Measurements from ENCODE around the gene PCSK5.

Gene PCSK5

DNA sequence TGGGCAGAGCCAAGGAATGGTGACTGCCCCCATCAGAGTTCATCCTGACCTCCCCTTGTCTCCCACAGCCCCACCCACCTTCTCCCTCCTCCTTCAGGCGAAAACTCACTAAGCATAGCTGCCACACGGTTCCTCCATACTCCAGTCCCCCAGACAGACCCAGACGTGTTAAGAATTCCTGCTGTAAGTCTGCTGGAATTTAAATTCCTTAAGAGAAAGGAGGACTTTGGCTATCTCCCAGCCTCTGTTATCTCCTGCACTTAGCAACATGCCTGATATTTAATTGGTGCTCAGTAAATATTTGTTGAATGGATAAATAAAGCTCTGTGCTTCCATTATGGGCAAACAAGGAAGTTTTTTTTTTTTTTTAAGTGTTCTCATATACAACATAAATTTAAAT lies 290.1 kb downstream of the PCSK5 start:
- Histone ChIP-seq H3K4me1 (ENCODE audit: low read length) (no peaks in the 10 kb centered on the region), H3K27ac (ENCODE audit: low read length) (no peak overlapping the region), H3F3A (ENCODE audit: insufficient read depth, low read length) (no peaks in the 10 kb centered on the region), H3K79me2 (ENCODE audit: low read length) (no peaks in the 10 kb centered on the region), H2AFZ (ENCODE audit: low read length) (no peak overlapping the region), H4K20me1 (ENCODE audit: insufficient read depth, low read length) (no peaks in the 10 kb centered on the region), H3K36me3 (replicated peaks; ENCODE audit: insufficient read depth, low read length) (no peaks in the 10 kb centered on the region), H3K4me3 (ENCODE audit: low read length) (no peak overlapping the region), H3K9me2 (replicated peaks; ENCODE audit: insufficient read depth, low read length) (no peaks in the 10 kb centered on the region), H3K4me2 (ENCODE audit: low read depth, low read length) (no peak overlapping the region), H3K9ac (ENCODE audit: low read length) (no peak overlapping the region), H3K27me3 (replicated peaks; ENCODE audit: insufficient read depth, low read length) (no peaks in the 10 kb centered on the region), H3K9me3 (replicated peaks; ENCODE audit: insufficient read depth, low read length) (no peaks in the 10 kb centered on the region)
- TF ChIP-seq, protein P1, sequence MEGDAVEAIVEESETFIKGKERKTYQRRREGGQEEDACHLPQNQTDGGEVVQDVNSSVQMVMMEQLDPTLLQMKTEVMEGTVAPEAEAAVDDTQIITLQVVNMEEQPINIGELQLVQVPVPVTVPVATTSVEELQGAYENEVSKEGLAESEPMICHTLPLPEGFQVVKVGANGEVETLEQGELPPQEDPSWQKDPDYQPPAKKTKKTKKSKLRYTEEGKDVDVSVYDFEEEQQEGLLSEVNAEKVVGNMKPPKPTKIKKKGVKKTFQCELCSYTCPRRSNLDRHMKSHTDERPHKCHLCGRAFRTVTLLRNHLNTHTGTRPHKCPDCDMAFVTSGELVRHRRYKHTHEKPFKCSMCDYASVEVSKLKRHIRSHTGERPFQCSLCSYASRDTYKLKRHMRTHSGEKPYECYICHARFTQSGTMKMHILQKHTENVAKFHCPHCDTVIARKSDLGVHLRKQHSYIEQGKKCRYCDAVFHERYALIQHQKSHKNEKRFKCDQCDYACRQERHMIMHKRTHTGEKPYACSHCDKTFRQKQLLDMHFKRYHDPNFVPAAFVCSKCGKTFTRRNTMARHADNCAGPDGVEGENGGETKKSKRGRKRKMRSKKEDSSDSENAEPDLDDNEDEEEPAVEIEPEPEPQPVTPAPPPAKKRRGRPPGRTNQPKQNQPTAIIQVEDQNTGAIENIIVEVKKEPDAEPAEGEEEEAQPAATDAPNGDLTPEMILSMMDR (IDR thresholded peaks at IDR 0.05; ENCODE audit: low read length) = no peak
- no peak for DNase-seq

- Histone ChIP-seq H3K4me1 (ENCODE audit: low read length) (no peaks in the 10 kb centered on the region), H3K27ac (ENCODE audit: low read length) (no peak overlapping the region), H3K27me3 (replicated peaks; ENCODE audit: insufficient read depth, low read length) (no peaks in the 10 kb centered on the region), H2AFZ (ENCODE audit: low read length) (no peak overlapping the region), H3K4me3 (ENCODE audit: low read length) (no peak overlapping the region), H3K9me3 (replicated peaks; ENCODE audit: insufficient read depth, low read length) (no peaks in the 10 kb centered on the region), H3K79me2 (ENCODE audit: low read length) (no peaks in the 10 kb centered on the region), H4K20me1 (ENCODE audit: insufficient read depth, low read length) (no peaks in the 10 kb centered on the region), H3K9me2 (replicated peaks; ENCODE audit: insufficient read depth, low read length) (no peaks in the 10 kb centered on the region), H3F3A (ENCODE audit: insufficient read depth, low read length) (no peaks in the 10 kb centered on the region), H3K36me3 (replicated peaks; ENCODE audit: insufficient read depth, low read length) (no peaks in the 10 kb centered on the region), H3K4me2 (ENCODE audit: low read depth, low read length) (no peak overlapping the region), H3K9ac (ENCODE audit: low read length) (no peak overlapping the region)
- peak; percentile 39 for DNase-seq
- TF ChIP-seq, protein P1 (IDR thresholded peaks at IDR 0.05; ENCODE audit: low read length) = no peak
- TF ChIP-seq EZH2 (optimal IDR thresholded peaks at IDR 0.05; ENCODE audit: low read depth, low read length) = no peak
- no peak for TF ChIP-seq EZH2phosphoT487 (IDR thresholded peaks at IDR 0.05; ENCODE audit: low read length)
Measured at GRCh38 chr9:76181020-76181641, 290.7 kb downstream of the PCSK5 start.

GRCh38 chr9:76181781-76182180 lies 291.3 kb downstream of the PCSK5 start:
- TF ChIP-seq EZH2 (optimal IDR thresholded peaks at IDR 0.05; ENCODE audit: low read depth, low read length) (no peak), EZH2phosphoT487 (IDR thresholded peaks at IDR 0.05; ENCODE audit: low read length) (no peak)
- TF ChIP-seq, protein P1 (IDR thresholded peaks at IDR 0.05; ENCODE audit: low read length) = no peak
- H3F3A ChIP-seq (ENCODE audit: insufficient read depth, low read length) = no peaks in the 10 kb centered on the region
- no peak overlapping the region for H3K27ac ChIP-seq (ENCODE audit: low read length)
- H3K4me3 ChIP-seq (ENCODE audit: low read length) = no peak overlapping the region
- DNase-seq = no peak
- no peak overlapping the region for H3K9ac ChIP-seq (ENCODE audit: low read length)
- no peaks in the 10 kb centered on the region for H4K20me1 ChIP-seq (ENCODE audit: insufficient read depth, low read length)
- no peaks in the 10 kb centered on the region for H3K9me2 ChIP-seq (replicated peaks; ENCODE audit: insufficient read depth, low read length)
- H3K27me3 ChIP-seq (replicated peaks; ENCODE audit: insufficient read depth, low read length) = no peaks in the 10 kb centered on the region
- H3K9me3 ChIP-seq (replicated peaks; ENCODE audit: insufficient read depth, low read length) = no peaks in the 10 kb centered on the region
- H3K36me3 ChIP-seq (replicated peaks; ENCODE audit: insufficient read depth, low read length) = no peaks in the 10 kb centered on the region
- H2AFZ ChIP-seq (ENCODE audit: low read length) = no peak overlapping the region
- H3K4me2 ChIP-seq (ENCODE audit: low read depth, low read length) = no peak overlapping the region
- no peaks in the 10 kb centered on the region for H3K79me2 ChIP-seq (ENCODE audit: low read length)
- H3K4me1 ChIP-seq (ENCODE audit: low read length) = no peaks in the 10 kb centered on the region
